Bronchial epithelial cell (primary cell): ENCODE data around the gene RGS6. TPM values are rescaled to one million over a fixed set of nuclear protein-coding genes. Genes with fewer than 3 reads are reported as not detected.

Experiments used
- DNase-seq: peaks from one replicate; pipeline ENCODE4 v3.0.0-alpha.2; 2010; ENCODE audit warnings: low read depth
- FAIRE-seq: peaks from 2 replicates; lab custom pipeline; 2011; peaks lifted over from hg19 to GRCh38; lab: Jason Lieb, UNC
- H3K27me3 ChIP-seq: 2 replicates; pipeline ENCODE4 v1.5.1; 2011; ENCODE audit warnings: low read length; ENCODE audit not compliant: control insufficient read depth, insufficient read depth
- H3K36me3 ChIP-seq: 2 replicates; pipeline ENCODE4 v1.5.1; 2011; ENCODE audit warnings: low read length; ENCODE audit not compliant: control insufficient read depth, insufficient read depth
- H3K4me3 ChIP-seq: 2 replicates; pipeline ENCODE4 v1.5.1; 2011; ENCODE audit warnings: mild to moderate bottlenecking, low read depth, low read length, control low read depth
- CTCF ChIP-seq: IDR thresholded peaks from 2 replicates; pipeline ENCODE4 v1.5.1; 2011; ENCODE audit warnings: mild to moderate bottlenecking, moderate library complexity, low read length, control low read depth, inconsistent platforms; ENCODE audit not compliant: insufficient read depth, severe bottlenecking
- total RNA-seq: library from RNA; depleted of rRNA; stranded (reverse); fragments of >200 nt; gene quantifications from 2 replicates; pipeline ENCODE4 v1.2.1, GENCODE V29; 2014

Gene RGS6
- total RNA-seq, 1 donor from 2014 or later = not detected

- H3K36me3 ChIP-seq = no peaks in the 10 kb centered on the region
- peaks cover 1% of the 10 kb centered on the region for H3K27me3 ChIP-seq
- DNase-seq (peak; percentile 34), FAIRE-seq (no peak)
- no peak for TF ChIP-seq CTCF
- no peak overlapping the region for H3K4me3 ChIP-seq
Observed at GRCh38 chr14:72559202-72559601, 627.0 kb downstream of the RGS6 start.

GRCh38 chr14:72559669-72560255 lies 627.5 kb downstream of the RGS6 start:
- FAIRE-seq (no peak), DNase-seq (no peak)
- TF ChIP-seq CTCF = no peak
- Histone ChIP-seq H3K4me3 (no peak overlapping the region), H3K36me3 (no peaks in the 10 kb centered on the region), H3K27me3 (peaks cover 1% of the 10 kb centered on the region)

GRCh38 chr14:72560331-72560730 lies 628.1 kb downstream of the RGS6 start:
- Histone ChIP-seq H3K27me3 (peaks cover 1% of the 10 kb centered on the region), H3K36me3 (no peaks in the 10 kb centered on the region), H3K4me3 (no peak overlapping the region)
- FAIRE-seq = no peak
- no peak for DNase-seq
- no peak for TF ChIP-seq CTCF

- H3K36me3 ChIP-seq = no peaks in the 10 kb centered on the region
- H3K27me3 ChIP-seq = peaks cover 1% of the 10 kb centered on the region
- no peak for FAIRE-seq
Observed at GRCh38 chr14:72560889-72561493, 628.8 kb downstream of the RGS6 start.

GRCh38 chr14:72562300-72562699 lies 630.1 kb downstream of the RGS6 start:
- DNase-seq (no peak), FAIRE-seq (no peak)
- Histone ChIP-seq H3K36me3 (no peaks in the 10 kb centered on the region), H3K27me3 (peaks cover 3% of the 10 kb centered on the region), H3K4me3 (no peak overlapping the region)
- no peak for TF ChIP-seq CTCF

More at GRCh38 chr14:72560889-72561493, 628.8 kb downstream of the RGS6 start:
- TF ChIP-seq CTCF = no peak
- H3K4me3 ChIP-seq = no peak overlapping the region
- DNase-seq = no peak

GRCh38 chr14:72563676-72564075 lies 631.4 kb downstream of the RGS6 start:
- Histone ChIP-seq H3K36me3 (no peaks in the 10 kb centered on the region), H3K4me3 (no peak overlapping the region), H3K27me3 (peaks cover 2% of the 10 kb centered on the region)
- no peak for DNase-seq
- FAIRE-seq = no peak
- no peak for TF ChIP-seq CTCF
